ENCODE measurements around the gene SMYD1.

SMYD1 gene

DNA sequence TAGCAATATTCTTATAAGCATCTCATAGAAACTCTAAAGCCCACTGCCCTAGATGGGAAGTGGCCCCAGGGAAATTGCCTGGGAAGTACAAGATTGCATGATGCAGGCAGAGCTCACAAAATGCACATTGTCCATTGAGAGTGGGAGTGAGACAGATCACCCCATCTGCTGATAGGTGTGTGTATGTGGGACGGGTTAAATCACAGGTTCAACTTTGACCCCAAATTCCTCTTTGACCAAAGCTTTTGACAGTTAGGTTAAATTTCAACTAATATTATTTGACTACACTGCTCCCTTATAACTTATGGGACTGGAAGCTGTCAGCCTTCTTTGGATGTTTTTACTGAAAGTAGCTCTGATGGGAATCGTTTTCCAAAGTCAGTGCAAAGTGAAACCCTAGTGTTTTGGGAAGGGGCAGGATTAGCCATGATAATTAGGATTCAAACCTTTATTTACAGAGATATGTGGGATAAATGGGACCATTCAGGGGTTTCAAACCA is 71.6 kb downstream of the SMYD1 start:
- no peak for ATAC-seq
- TF ChIP-seq ESRRG (CRISPR knock-in tag; IDR thresholded peaks at IDR 0.05) (no peak), ZNF70 (CRISPR knock-in tag; IDR thresholded peaks at IDR 0.05) (no peak), SNAI2 (CRISPR knock-in tag; IDR thresholded peaks at IDR 0.05) (no peak), OSR1 (CRISPR knock-in tag; IDR thresholded peaks at IDR 0.05) (no peak), GLIS3 (CRISPR knock-in tag; IDR thresholded peaks at IDR 0.05) (no peak), RARB (CRISPR knock-in tag; IDR thresholded peaks at IDR 0.05) (no peak), ZFP30 (CRISPR knock-in tag; IDR thresholded peaks at IDR 0.05) (no peak), TOX (CRISPR knock-in tag; IDR thresholded peaks at IDR 0.05; ENCODE audit: borderline replicate concordance) (no peak), ZC3H10 (CRISPR knock-in tag; IDR thresholded peaks at IDR 0.05) (no peak), BACH2 (CRISPR knock-in tag; IDR thresholded peaks at IDR 0.05; ENCODE audit: borderline replicate concordance) (no peak), ISL1 (CRISPR knock-in tag; IDR thresholded peaks at IDR 0.05) (no peak), ZNF565 (CRISPR knock-in tag; conservative IDR thresholded peaks at IDR 0.05; ENCODE audit: low read depth) (no peak), PPARA (CRISPR knock-in tag; IDR thresholded peaks at IDR 0.05; ENCODE audit: borderline replicate concordance) (no peak), ZFP3 (CRISPR knock-in tag; IDR thresholded peaks at IDR 0.05) (no peak), ARNTL (CRISPR knock-in tag; IDR thresholded peaks at IDR 0.05; ENCODE audit: borderline replicate concordance, low read depth) (no peak), CSDC2 (CRISPR knock-in tag; IDR thresholded peaks at IDR 0.05) (no peak)
- TF ChIP-seq, protein P1, sequence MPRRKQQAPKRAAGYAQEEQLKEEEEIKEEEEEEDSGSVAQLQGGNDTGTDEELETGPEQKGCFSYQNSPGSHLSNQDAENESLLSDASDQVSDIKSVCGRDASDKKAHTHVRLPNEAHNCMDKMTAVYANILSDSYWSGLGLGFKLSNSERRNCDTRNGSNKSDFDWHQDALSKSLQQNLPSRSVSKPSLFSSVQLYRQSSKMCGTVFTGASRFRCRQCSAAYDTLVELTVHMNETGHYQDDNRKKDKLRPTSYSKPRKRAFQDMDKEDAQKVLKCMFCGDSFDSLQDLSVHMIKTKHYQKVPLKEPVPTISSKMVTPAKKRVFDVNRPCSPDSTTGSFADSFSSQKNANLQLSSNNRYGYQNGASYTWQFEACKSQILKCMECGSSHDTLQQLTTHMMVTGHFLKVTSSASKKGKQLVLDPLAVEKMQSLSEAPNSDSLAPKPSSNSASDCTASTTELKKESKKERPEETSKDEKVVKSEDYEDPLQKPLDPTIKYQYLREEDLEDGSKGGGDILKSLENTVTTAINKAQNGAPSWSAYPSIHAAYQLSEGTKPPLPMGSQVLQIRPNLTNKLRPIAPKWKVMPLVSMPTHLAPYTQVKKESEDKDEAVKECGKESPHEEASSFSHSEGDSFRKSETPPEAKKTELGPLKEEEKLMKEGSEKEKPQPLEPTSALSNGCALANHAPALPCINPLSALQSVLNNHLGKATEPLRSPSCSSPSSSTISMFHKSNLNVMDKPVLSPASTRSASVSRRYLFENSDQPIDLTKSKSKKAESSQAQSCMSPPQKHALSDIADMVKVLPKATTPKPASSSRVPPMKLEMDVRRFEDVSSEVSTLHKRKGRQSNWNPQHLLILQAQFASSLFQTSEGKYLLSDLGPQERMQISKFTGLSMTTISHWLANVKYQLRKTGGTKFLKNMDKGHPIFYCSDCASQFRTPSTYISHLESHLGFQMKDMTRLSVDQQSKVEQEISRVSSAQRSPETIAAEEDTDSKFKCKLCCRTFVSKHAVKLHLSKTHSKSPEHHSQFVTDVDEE (CRISPR knock-in tag; IDR thresholded peaks at IDR 0.05) = no peak
- TF ChIP-seq, protein P2, sequence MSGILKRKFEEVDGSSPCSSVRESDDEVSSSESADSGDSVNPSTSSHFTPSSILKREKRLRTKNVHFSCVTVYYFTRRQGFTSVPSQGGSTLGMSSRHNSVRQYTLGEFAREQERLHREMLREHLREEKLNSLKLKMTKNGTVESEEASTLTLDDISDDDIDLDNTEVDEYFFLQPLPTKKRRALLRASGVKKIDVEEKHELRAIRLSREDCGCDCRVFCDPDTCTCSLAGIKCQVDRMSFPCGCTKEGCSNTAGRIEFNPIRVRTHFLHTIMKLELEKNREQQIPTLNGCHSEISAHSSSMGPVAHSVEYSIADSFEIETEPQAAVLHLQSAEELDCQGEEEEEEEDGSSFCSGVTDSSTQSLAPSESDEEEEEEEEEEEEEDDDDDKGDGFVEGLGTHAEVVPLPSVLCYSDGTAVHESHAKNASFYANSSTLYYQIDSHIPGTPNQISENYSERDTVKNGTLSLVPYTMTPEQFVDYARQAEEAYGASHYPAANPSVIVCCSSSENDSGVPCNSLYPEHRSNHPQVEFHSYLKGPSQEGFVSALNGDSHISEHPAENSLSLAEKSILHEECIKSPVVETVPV (CRISPR knock-in tag; IDR thresholded peaks at IDR 0.05) = no peak
- TF ChIP-seq, protein P3, sequence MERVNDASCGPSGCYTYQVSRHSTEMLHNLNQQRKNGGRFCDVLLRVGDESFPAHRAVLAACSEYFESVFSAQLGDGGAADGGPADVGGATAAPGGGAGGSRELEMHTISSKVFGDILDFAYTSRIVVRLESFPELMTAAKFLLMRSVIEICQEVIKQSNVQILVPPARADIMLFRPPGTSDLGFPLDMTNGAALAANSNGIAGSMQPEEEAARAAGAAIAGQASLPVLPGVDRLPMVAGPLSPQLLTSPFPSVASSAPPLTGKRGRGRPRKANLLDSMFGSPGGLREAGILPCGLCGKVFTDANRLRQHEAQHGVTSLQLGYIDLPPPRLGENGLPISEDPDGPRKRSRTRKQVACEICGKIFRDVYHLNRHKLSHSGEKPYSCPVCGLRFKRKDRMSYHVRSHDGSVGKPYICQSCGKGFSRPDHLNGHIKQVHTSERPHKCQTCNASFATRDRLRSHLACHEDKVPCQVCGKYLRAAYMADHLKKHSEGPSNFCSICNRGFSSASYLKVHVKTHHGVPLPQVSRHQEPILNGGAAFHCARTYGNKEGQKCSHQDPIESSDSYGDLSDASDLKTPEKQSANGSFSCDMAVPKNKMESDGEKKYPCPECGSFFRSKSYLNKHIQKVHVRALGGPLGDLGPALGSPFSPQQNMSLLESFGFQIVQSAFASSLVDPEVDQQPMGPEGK (CRISPR knock-in tag; IDR thresholded peaks at IDR 0.05; ENCODE audit: borderline replicate concordance) = no peak
- TF ChIP-seq, protein P4, sequence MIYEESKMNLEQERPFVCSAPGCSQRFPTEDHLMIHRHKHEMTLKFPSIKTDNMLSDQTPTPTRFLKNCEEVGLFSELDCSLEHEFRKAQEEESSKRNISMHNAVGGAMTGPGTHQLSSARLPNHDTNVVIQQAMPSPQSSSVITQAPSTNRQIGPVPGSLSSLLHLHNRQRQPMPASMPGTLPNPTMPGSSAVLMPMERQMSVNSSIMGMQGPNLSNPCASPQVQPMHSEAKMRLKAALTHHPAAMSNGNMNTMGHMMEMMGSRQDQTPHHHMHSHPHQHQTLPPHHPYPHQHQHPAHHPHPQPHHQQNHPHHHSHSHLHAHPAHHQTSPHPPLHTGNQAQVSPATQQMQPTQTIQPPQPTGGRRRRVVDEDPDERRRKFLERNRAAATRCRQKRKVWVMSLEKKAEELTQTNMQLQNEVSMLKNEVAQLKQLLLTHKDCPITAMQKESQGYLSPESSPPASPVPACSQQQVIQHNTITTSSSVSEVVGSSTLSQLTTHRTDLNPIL (CRISPR knock-in tag; IDR thresholded peaks at IDR 0.05; ENCODE audit: low read depth) = no peak

DNA sequence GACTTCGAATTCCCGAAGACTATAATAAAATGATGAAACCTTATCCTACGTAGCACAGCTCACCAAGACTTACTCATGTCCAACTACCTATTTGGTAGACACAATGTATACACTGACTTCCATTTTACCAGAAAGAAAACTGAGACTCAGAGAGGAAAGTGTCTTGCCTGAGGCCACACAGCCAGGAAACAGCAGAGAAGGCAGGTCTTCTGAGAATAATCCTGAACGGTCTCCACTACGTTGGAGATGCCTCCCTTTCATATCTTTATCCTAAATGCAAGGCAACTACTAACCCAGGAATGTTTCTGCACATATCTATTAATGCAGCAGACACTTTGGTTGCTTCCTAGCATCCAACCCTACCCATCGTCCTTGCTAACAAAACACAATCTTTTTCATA is 72.2 kb downstream of the SMYD1 start:
- no peak for TF ChIP-seq ZFP30 (CRISPR knock-in tag; IDR thresholded peaks at IDR 0.05)
- no peak for TF ChIP-seq ZNF8 (CRISPR knock-in tag; IDR thresholded peaks at IDR 0.05)
- TF ChIP-seq TCF4 (CRISPR knock-in tag; IDR thresholded peaks at IDR 0.05; ENCODE audit: borderline replicate concordance) = no peak
- no peak for TF ChIP-seq ARNTL (CRISPR knock-in tag; IDR thresholded peaks at IDR 0.05; ENCODE audit: borderline replicate concordance, low read depth)
- TF ChIP-seq GLIS3 (CRISPR knock-in tag; IDR thresholded peaks at IDR 0.05) = no peak
- no peak for ATAC-seq

DNA sequence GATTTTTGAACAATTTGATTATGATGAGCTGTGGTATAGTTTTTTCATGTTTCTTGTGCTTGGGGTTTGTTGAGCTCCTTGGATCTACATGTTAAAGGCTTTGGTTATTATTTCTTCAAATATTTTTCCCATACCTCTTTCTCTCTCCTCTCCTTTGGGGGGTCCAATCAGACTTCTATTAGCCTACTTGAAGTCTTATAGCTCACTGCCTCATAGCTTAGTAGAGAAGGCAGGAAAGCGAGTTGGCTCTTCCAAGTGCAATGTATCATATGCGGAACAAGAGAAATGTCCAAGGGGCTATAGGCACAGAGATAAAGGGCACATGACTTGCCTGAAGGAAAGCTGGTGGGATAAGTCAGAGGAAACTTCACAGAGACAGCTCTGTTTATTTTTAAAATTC is 74.3 kb downstream of the SMYD1 start:
- no peak for ATAC-seq

DNA sequence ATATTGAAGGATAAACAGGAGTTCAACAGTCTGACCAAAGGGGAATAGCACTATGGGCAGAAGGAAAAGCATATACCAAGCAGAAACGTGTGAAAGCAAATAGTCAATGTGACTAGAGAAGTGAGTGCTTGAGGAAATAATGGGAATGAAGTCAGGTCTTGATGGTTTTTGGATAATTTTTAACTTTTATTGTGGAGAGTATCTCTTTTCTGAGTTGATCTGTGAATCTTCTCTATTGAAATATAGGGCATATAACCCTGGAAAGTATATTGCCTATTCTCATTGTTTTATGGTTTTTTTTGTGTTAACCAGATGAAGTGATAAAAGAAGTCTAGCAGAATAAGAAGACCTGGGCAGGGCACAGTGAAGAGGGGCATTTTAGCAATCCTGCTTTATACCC is 76.6 kb downstream of the SMYD1 start:
- no peak for ATAC-seq
- TF ChIP-seq, protein P2 (CRISPR knock-in tag; IDR thresholded peaks at IDR 0.05) = no peak
- TF ChIP-seq SNAI2 (CRISPR knock-in tag; IDR thresholded peaks at IDR 0.05) (no peak), ARNTL (CRISPR knock-in tag; IDR thresholded peaks at IDR 0.05; ENCODE audit: borderline replicate concordance, low read depth) (no peak), ZNF565 (CRISPR knock-in tag; conservative IDR thresholded peaks at IDR 0.05; ENCODE audit: low read depth) (no peak), ZFP30 (CRISPR knock-in tag; IDR thresholded peaks at IDR 0.05) (no peak), TCF4 (CRISPR knock-in tag; IDR thresholded peaks at IDR 0.05; ENCODE audit: borderline replicate concordance) (no peak), TOX (CRISPR knock-in tag; IDR thresholded peaks at IDR 0.05; ENCODE audit: borderline replicate concordance) (no peak), ZFP3 (CRISPR knock-in tag; IDR thresholded peaks at IDR 0.05) (no peak)
- TF ChIP-seq, protein P3 (CRISPR knock-in tag; IDR thresholded peaks at IDR 0.05; ENCODE audit: borderline replicate concordance) = no peak
- TF ChIP-seq, protein P5, sequence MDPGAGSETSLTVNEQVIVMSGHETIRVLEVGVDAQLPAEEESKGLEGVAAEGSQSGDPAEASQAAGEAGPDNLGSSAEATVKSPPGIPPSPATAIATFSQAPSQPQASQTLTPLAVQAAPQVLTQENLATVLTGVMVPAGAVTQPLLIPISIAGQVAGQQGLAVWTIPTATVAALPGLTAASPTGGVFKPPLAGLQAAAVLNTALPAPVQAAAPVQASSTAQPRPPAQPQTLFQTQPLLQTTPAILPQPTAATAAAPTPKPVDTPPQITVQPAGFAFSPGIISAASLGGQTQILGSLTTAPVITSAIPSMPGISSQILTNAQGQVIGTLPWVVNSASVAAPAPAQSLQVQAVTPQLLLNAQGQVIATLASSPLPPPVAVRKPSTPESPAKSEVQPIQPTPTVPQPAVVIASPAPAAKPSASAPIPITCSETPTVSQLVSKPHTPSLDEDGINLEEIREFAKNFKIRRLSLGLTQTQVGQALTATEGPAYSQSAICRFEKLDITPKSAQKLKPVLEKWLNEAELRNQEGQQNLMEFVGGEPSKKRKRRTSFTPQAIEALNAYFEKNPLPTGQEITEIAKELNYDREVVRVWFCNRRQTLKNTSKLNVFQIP (CRISPR knock-in tag; IDR thresholded peaks at IDR 0.05; ENCODE audit: borderline replicate concordance, low read depth) = no peak

More for the DNA sequence above, 74.3 kb downstream of the SMYD1 start:
- TF ChIP-seq ZNF8 (CRISPR knock-in tag; IDR thresholded peaks at IDR 0.05) (no peak), ESRRG (CRISPR knock-in tag; IDR thresholded peaks at IDR 0.05) (no peak)

All from SK-N-SH treated with all-trans-retinoic acid at 6 μM for 48 hours (cell line).